C4-2B (cell line): ENCODE measurements around the gene TYW5.

Experiments
- ZFX ChIP-seq: fragments of 450-650 bp; IDR thresholded peaks from 2 replicates; pipeline ENCODE4 v1.6.1; 2017
- TF ChIP-seq, protein P1 (sequence below): fragments of 450-650 bp; conservative IDR thresholded peaks from 2 replicates; pipeline ENCODE4 v1.5.1; 2017; ENCODE audit warnings: mild to moderate bottlenecking

DNA sequence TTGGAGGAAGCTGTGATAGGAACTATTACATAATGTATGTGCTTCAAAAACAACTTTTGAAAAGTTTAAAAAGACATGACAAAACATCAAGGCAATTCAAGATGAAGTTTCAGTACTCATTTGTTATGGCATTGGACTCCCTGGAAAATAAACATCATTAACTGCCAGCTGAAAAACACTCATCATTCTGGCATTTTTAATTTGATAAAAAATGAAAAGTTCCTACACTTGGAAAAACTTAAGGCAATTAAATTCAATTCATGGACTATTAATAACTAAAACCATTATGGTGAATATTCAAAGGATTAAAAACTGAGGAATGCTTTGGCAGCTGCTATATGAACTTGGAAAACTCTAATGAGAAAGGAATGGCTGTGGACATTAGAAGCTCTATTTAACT, 8.5 kb downstream of the TYW5 start:
- TF ChIP-seq, protein P1, sequence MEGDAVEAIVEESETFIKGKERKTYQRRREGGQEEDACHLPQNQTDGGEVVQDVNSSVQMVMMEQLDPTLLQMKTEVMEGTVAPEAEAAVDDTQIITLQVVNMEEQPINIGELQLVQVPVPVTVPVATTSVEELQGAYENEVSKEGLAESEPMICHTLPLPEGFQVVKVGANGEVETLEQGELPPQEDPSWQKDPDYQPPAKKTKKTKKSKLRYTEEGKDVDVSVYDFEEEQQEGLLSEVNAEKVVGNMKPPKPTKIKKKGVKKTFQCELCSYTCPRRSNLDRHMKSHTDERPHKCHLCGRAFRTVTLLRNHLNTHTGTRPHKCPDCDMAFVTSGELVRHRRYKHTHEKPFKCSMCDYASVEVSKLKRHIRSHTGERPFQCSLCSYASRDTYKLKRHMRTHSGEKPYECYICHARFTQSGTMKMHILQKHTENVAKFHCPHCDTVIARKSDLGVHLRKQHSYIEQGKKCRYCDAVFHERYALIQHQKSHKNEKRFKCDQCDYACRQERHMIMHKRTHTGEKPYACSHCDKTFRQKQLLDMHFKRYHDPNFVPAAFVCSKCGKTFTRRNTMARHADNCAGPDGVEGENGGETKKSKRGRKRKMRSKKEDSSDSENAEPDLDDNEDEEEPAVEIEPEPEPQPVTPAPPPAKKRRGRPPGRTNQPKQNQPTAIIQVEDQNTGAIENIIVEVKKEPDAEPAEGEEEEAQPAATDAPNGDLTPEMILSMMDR: no peak
- TF ChIP-seq ZFX: no peak
